Rectal smooth muscle tissue (tissue), 1 donor: Measurements from ENCODE around the gene AP2A1.
"Not testable (repeated sequence)": the region's sequence is repeated elsewhere in the genome, so short reads cannot be mapped to it uniquely, and the experiment has no call there.

Source experiments
- H3K27ac ChIP-seq: one replicate; pipeline ENCODE4 v1.7.0; 2013; ENCODE audit warnings: low read depth, low read length, inconsistent platforms
- H3K27me3 ChIP-seq: one replicate; pipeline ENCODE4 v1.7.0; 2013; ENCODE audit warnings: low read length; ENCODE audit not compliant: control insufficient read depth, insufficient read depth
- H3K36me3 ChIP-seq: one replicate; pipeline ENCODE4 v1.7.0; 2013; ENCODE audit warnings: low read length; ENCODE audit not compliant: control insufficient read depth, insufficient read depth
- H3K4me1 ChIP-seq: one replicate; pipeline ENCODE4 v1.7.0; 2013; ENCODE audit warnings: low read length; ENCODE audit not compliant: control insufficient read depth, insufficient read depth
- H3K4me3 ChIP-seq: one replicate; pipeline ENCODE4 v1.7.0; 2013; ENCODE audit warnings: low read length
- H3K9ac ChIP-seq: one replicate; pipeline ENCODE4 v1.7.0; 2013; ENCODE audit warnings: low read length

The AP2A1 gene

DNA sequence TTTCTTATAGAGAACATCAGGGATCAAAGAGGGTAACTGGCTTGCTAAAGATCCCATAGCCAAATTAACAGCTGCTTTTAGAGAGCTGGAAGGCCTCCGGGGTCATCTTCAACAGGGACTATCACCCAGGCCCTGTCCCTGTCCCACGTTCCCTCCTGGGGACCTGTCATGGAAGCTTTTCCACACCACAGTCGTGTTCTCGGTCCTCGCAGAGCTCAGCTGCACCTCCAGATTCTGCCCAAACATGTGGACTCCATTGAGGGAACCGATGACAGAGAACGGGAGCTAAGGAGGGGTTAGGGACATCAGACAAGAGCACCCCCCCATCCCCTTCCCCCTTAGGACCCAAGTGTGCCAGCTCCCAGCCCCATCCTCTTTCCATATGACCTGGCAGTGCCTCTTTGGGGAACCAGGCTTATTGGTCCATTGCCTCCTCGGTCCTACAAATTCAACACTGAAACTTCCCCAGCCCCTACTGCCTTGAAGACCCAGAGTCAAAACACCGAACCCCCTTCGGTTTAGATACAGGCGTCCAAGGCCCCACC is 45.7 kb downstream of the AP2A1 start:
- Histone ChIP-seq H3K9ac (no peak overlapping the region), H3K27me3 (no peaks in the 10 kb centered on the region), H3K27ac (peak overlapping the region; percentile 82), H3K4me3 (peak overlapping the region; percentile 81), H3K36me3 (no peaks in the 10 kb centered on the region), H3K4me1 (peaks cover 10% of the 10 kb centered on the region)

DNA sequence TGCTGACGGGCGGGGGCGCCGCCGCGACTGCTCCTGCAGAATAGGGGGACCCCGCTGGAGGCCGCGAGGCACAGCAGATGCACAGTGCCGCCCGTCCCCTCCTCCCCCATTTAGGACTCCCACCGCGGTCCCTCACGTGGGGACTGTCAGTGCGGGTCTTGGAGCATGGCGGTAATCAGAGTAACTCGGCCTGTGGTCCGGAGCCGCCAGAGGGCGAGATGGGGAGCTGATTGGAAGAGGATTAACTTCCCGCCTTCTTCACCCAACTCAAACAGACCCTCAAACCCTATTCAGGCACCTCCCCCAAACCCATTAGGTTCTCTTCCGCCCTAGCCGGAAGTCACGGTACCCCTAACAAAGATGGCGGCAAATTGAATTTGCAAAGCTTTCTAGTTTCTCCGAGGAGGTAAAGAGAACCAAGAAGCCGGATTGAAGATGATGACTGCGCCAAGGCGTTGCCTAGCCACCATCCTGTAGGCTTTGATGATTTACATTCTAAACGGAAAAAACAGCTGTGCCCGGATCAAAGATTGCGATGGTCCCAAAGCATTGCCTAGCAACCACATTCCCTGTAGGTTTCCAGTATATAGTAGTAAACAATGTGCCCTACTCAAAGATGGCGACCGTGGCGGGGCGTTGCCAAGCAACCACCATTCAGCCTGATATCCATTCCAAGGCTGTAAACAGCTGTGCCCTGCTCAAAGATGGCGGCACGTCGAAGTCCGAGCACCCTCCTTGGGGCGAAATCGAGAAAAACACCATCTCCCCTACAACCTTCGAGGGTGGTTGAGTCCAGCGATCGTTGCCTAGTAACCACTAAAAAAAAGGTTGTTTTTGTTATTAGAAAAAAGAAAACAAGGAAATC is 46.4 kb downstream of the AP2A1 start, which contains the start of gene FUZ:
Gene FUZ, minus strand, starts transcription at position 296 of the 865 bp plus-strand sequence. Its CDS starts 186 bp downstream, at position 110.
- peak within 1 kb of the TSS; percentile 81 for H3K4me3 ChIP-seq
- peak within 1 kb of the TSS; percentile 82 for H3K27ac ChIP-seq
- no peaks in the 10 kb centered on the region for H3K36me3 ChIP-seq
- H3K9ac ChIP-seq = peak within 1 kb of the TSS; percentile 25
- peaks cover 10% of the 10 kb centered on the region for H3K4me1 ChIP-seq
- no peaks in the 10 kb centered on the region for H3K27me3 ChIP-seq

DNA sequence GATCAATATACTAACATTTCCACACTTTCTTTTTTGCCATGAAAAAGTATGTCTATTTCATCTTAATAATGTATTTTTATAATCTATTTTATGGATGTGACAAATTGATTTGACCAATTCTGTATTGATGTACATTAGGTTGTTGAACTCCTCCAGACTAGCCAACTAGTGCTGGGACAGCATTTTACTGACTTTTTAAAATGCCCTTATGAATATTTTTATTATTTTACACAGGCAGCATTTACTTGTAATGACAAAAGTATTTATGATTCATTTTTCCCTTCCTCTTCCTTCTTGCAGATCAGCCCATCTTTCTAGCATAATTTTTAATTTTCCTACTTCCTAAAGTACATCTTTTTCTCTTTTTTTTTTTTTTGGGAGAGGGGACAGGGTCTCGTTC is 47.2 kb downstream of the AP2A1 start:
- H3K27ac ChIP-seq = peak overlapping the region; percentile 82
- H3K36me3 ChIP-seq = no peaks in the 10 kb centered on the region
- no peaks in the 10 kb centered on the region for H3K27me3 ChIP-seq
- H3K4me1 ChIP-seq = peaks cover 10% of the 10 kb centered on the region
- no peak overlapping the region for H3K9ac ChIP-seq
- H3K4me3 ChIP-seq = peak overlapping the region; percentile 81

DNA sequence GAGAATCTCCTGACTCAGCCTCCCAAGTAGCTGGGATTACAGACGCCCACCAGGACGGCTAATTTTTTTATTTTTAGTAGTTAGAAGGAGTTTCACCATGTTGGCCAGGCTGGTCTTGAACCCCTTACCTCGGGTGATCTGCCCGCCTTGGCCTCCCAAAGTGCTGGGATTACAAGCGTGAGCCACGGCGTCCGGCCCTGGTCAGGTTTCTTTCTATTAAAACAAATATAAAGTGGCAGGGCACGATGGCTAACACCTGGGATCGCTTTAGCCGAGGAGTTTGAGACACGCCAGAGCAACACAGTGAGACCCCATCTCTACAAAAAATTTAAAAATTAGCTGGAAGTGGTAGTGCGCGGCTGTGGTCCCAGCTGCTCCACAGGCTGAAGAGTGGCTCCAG is 49.8 kb downstream of the AP2A1 start:
- H3K4me3 ChIP-seq = no peak overlapping the region
- no peak overlapping the region for H3K9ac ChIP-seq
- peaks cover 3% of the 10 kb centered on the region for H3K4me1 ChIP-seq
- H3K36me3 ChIP-seq = no peaks in the 10 kb centered on the region
- H3K27ac ChIP-seq = peak overlapping the region; percentile 95
- no peaks in the 10 kb centered on the region for H3K27me3 ChIP-seq

DNA sequence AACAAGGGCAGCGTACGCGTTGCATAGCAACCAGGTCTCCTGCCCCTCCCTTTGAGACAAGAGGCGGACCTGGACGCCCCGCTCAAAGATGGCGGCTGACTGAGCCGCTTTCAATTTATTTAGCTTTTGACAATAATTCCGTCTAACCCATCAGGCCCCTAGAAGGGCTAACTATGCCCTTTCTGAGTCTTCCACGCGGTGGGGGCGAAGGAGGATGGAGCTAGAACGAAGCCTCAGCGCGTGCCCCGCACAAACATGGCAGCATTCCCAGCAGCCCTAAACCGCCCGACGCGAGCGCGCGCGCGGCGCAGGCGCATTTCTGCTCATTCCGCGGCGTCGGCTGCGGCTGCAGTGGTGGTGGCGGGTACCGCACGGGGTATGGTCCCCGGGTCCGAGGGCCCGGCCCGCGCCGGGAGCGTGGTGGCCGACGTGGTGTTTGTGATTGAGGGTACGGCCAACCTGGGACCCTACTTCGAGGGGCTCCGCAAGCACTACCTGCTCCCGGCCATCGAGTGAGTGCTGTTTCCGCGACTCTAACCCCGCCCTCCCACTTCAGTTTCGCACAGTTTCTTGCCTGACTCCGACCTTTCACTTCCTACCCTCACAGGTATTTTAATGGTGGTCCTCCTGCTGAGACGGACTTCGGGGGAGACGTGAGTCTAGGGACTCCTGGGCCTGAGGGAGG is 51.3 kb downstream of the AP2A1 start, which contains the start of gene MED25:
Gene MED25, plus strand, starts transcription at position 326 of the 685 bp plus-strand sequence. Its CDS starts 53 bp downstream, at position 379.
- Histone ChIP-seq H3K9ac (peak within 1 kb of the TSS; percentile 64), H3K4me3 (peak within 1 kb of the TSS; percentile 92), H3K27me3 (no peaks in the 10 kb centered on the region), H3K27ac (peak within 1 kb of the TSS; percentile 95), H3K36me3 (no peaks in the 10 kb centered on the region), H3K4me1 (peaks cover 3% of the 10 kb centered on the region)

DNA sequence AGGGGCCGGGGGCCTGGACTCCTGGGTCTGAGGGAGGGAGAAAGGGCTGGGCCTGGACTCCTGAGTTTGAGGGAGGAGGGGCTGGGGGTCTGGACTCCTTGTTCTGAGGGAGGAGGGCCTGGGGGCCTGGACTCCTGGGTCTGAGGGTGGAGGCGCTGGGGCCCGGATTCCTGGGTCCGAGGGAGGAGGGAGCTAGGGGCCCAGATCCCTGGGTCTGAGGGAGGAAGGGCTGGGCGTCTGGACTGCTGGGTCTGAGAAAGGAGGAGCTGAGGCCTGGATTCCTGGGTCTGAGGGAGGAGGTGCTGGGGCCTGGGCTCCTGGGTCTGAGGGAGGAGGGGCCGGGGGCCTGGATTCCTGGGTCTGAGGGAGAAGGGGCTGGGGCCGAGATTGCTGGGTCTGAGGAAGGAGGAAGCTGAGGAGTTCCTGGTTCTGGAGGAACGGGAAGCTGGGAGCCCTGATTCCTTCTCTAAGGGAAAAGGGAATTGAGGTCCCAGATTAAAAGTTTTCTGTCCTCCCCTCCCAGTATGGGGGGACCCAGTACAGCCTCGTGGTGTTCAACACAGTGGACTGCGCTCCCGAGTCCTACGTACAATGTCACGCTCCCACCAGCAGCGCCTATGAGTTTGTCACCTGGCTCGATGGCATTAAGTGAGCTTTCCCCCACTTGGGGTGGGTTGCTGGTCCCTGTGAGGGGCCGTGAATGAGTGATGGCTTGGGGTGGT is 52.0 kb downstream of the AP2A1 start:
- H3K27ac ChIP-seq = peak overlapping the region; percentile 95

DNA sequence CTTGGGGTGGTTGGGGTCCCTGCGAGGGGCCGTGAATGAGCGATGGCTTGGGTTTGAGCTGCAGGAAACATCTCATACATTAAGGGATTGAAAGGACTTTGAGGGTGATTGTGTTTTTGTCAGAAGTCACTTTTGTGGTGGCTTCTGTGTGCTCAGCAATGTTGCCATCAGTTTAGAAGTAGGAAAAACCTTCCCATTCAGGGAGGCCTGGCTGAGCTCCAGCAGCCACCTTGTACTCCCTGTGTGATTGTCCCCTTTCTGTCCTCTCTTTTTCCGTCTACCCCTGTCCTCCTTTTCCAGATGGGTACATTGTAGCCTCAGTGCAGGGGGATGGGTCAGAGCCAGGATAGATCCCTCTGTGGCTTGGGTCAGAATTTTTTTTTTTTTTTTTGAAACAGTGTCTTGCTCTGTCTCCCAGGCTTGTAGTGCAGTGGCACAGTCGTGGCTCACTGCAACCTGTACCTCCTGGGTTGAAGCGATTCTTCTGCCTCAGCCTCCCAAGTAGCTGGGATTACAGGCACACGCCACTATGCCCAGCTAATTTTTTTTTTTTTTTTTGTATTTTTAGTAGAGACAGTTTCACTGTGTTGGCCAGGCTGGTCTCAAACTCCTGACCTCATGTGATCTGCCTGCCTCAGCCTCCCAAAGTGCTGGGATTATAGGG is 52.8 kb downstream of the AP2A1 start:
- not testable (repeated sequence) for H3K27me3 ChIP-seq, H3K27ac ChIP-seq, H3K9ac ChIP-seq, H3K36me3 ChIP-seq, H3K4me1 ChIP-seq
- H3K4me3 ChIP-seq = peak overlapping the region; percentile 92

More for the DNA sequence above, 52.0 kb downstream of the AP2A1 start:
- Histone ChIP-seq H3K27me3 (no peaks in the 10 kb centered on the region), H3K4me3 (peak overlapping the region; percentile 92), H3K36me3 (no peaks in the 10 kb centered on the region), H3K4me1 (peaks cover 3% of the 10 kb centered on the region), H3K9ac (peak overlapping the region; percentile 64)

DNA sequence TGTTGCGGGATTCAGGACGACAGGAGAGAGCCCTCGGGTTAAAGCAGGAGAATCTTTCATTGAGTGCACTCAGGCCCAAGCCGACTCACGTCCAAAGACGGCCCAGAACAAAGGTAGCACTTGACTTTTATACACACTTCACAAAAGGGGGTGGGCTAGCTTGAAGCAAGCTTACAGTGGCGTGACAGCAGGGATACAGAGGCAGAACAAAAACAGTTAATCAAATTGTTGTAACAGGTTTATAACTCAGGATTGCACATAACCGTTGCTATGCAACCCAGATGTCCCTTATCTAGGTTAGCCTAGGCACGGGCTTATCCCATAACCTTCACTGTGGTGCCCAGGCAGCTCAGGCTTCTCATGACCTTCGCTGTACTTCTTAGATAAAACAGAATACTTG is 53.3 kb downstream of the AP2A1 start:
- H3K27ac ChIP-seq = no peak overlapping the region
- H3K36me3 ChIP-seq = peaks cover 3% of the 10 kb centered on the region
- H3K9ac ChIP-seq = no peak overlapping the region
- no peak overlapping the region for H3K4me3 ChIP-seq
- peaks cover 3% of the 10 kb centered on the region for H3K4me1 ChIP-seq
- no peaks in the 10 kb centered on the region for H3K27me3 ChIP-seq

DNA sequence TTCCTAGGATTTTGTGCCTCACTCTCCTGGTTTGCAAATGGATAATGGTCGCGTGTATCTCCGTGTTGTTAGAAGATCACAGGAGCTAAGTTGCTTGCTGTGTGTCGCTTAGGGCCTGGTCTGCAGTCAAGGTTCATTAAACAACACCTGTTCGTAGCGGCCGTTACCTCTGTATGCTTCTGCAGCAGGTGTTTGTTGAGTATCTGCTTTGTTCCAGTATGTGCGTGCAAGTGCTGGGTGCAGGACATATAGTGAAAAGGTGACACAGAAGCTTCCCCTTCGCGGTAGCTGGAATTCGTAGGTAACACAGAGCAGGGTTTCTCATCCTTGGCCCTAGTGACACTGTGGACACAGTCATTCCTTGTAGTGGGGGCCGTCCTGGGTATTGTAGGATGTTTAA is 56.7 kb downstream of the AP2A1 start:
- H3K36me3 ChIP-seq = peaks cover 11% of the 10 kb centered on the region
- no peaks in the 10 kb centered on the region for H3K4me1 ChIP-seq
- H3K9ac ChIP-seq = no peak overlapping the region
- no peak overlapping the region for H3K27ac ChIP-seq
- H3K4me3 ChIP-seq = no peak overlapping the region
- no peaks in the 10 kb centered on the region for H3K27me3 ChIP-seq

DNA sequence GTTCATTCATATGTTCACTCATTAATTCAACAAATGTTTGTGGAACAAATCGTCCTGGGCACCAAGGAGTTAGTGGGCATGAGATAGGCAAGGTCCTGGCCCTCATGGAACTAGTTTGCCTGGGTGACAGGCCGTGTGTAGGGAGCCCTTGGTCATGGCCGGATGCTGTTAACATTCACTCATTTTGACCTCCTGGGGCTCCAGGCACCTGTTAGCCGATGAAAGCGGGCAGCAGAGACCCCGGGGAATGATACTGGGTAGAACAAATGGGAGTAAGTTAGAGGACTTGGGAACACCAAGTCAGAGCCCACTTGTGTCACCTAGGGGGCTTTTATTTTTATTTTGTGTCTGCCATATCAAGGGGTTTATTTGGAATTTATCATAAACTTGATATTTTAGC is 57.9 kb downstream of the AP2A1 start:
- no peaks in the 10 kb centered on the region for H3K27me3 ChIP-seq
- H3K36me3 ChIP-seq = peaks cover 20% of the 10 kb centered on the region
- no peaks in the 10 kb centered on the region for H3K4me1 ChIP-seq
- H3K27ac ChIP-seq = no peak overlapping the region
- H3K4me3 ChIP-seq = no peak overlapping the region
- no peak overlapping the region for H3K9ac ChIP-seq

DNA sequence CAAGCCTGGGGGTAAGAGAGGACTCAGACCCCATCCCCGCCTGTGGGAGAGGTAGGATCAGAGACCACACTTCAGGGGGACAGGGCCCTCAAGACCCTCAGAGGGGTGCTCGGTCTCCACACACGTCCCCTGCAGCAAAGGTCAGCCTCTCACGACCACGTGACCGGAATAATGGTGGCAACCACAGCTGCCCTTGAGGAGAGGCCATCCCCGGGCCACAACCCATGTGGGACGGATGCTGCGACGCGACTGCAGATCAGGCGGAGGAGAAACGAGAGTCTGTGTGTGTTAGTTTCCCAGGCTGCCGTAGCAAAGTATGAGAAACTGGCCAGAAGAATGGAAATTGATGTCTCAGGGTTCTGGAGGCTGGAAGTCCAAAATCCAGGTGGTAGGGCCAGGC is 60.2 kb downstream of the AP2A1 start:
- Histone ChIP-seq H3K36me3 (peaks cover 28% of the 10 kb centered on the region), H3K27me3 (no peaks in the 10 kb centered on the region), H3K4me1 (no peaks in the 10 kb centered on the region), H3K9ac (no peak overlapping the region), H3K27ac (no peak overlapping the region), H3K4me3 (no peak overlapping the region)
